Activated T-helper 9 cell treated with anti-CD3 and anti-CD28 coated beads, Interleukin-2, amount 50 U/mL, for 16 hours (primary cell): ENCODE measurements around the gene MVB12B.

Source experiments
- DNase-seq: peaks from one replicate; pipeline ENCODE4 v3.0.0-alpha.2; 2020; ENCODE audit warnings: low read depth

MVB12B gene

DNA sequence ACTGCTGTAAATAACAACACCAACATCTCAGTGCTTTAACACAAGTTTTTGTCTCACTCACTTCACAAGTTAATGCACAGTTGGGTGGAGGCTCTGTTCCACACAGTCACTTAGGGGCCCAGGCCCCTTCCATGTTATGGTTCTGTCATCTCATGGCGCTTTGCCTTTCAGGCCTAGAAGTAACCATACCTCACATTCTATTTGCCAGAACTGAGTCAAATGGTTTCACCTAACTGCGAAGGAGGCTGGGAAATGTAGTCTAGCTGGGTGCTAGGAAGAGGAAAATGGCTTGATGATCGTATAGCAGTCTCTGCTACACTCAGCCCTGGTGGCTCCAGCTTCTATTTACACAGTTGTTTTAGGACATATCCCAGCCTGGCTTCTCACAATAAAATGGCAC is 23.1 kb upstream of the MVB12B start:
- DNase-seq = no peak

DNA sequence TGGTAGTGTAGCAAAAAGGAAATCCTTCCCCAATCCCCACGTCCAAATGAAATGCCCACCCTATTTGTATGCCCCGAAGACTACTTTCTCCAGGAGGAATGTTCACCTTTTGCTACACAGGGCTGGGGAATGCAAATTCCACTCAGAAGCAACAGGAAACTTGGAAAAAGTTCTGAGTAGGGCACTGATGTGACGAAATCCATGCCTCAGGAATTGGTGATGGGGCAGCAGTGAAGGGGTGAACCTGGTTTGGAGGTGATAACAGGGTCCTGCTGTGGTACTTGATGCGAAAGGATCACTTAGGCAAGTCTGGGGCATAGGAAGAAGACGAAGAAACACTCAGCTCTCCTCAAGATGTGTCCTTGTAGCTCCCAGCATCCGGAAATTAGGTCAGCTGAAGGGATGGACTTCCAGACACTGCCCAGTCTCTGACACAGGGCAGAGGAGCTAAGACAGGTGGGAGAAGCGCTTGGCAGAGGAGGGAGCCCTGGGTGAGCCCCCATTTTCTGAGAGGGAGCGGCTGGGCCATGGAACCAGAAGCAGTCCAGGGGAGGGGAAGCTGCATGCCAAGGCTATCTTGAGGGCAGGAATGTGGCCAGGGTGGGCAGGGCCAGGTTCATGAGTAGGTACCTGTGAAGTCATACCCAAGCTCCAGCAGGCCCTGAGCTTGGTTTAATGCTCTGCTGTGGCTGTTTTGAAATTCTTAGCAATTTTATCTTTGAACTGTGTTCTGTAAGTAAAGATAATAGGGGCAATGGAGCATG is 22.2 kb upstream of the MVB12B start:
- no peak for DNase-seq

DNA sequence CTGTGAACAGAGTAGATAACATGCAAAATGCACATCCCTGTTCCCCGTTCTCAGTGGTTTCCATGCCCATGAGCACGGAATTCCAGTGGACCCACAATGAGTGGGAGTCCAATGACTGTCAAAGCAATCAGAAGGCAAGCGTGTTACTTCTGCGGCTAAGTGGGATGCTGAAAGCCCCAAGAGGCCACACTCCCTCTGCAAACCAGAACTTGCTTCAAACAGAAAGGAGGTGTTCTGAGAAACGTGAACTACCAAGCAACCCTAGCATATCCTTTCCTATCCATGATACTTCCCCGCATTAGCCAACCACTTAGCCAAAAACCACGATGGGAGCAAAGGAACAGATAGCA is 21.7 kb upstream of the MVB12B start:
- no peak for DNase-seq

DNA sequence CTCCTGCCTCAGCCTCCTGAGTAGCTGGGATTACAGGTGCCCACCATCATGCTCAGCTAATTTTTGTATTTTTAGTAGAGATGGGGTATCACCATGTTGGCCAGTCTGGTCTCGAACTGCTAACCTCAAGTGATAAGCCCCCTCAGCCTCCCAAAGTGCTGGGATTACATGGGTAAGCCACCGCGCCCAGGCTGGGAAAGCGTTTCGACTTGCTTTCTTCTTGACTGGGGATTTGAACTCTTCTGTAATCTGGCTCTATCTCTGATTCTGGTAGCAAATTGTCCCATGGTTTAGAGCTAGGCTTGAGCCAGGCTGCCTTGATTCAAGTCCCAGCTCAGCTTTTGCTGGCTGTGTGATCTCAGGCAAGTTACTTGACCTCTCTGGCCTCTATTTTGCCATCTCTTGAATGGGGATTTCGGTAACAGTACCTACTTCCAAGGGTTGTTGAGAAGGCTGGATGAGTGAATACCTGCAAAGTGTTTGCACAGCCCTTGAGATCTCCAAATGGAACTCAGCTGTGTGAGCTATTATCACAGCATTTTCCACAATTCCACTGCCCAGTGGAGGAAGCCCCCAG is 20.5 kb upstream of the MVB12B start:
- no peak for DNase-seq

DNA sequence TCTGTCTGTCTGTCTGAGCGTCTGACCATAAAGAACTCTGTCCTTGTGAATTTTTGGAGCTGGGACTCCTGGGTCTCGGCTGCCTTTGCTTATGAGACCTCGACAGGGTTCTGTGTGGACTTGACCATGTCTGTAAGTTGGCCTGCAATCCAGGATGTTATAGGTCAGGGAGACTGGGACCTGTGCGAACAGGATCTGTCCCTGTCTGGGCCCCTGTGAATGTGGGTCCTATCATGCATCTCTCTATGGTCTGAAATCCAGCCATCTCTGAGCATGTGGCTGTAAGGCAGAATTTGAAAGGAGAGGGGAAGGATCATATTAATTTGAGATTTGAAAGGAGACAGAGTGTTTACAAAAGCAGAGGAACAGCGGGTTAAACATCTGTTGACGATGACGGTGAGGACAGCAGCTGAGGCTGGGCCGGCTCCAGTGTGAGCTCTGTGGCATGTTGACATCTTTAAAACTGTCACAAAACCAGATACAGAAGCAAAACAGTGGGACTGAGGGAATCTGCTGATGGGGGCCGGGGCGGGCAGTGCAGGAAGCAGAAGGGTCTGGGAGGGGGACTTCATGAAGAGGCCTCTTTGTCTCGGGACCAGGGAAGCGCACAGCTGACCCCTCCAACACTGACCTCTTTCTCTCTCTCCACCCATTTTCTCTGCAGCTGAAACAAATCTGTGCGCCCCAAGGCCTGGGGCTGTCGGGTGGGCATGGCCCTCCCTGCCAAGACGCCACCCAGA is 19.1 kb upstream of the MVB12B start:
- DNase-seq = no peak

DNA sequence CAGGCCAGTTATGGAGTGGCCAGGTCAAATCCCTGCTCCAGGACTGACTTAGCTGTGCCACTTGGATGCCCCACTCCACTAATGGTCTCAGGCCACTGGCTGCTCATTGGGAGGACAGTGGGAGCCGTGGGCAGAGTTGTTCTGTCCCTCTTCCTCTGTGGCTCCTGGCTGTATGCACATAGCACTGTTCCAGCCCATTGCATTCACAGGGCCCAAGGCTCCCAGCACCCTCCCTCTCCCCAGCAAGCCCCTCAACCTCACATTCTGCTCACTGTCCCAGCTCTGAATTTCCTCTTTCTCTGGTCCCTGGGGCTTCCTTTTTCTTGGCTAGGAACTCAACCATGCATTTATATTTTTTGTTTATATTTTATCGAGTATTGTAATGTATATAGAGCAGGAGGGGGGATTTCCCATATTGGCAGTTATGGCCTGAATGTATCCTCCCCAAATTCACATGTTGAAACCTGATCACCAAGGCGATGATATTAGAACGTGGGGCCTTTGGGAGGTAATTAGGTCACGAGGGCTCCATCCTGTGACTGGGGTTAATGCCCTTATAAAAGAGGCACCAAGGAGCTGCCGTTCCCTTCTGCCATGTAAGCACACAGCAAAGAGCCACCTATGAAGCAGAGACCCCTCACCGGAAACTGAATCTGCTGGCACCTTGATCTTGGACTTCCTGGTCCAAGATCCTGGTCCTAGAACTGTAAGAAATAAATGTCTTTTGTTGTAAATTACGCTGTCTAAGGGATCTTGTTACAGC is 17.0 kb upstream of the MVB12B start:
- DNase-seq = no peak

DNA sequence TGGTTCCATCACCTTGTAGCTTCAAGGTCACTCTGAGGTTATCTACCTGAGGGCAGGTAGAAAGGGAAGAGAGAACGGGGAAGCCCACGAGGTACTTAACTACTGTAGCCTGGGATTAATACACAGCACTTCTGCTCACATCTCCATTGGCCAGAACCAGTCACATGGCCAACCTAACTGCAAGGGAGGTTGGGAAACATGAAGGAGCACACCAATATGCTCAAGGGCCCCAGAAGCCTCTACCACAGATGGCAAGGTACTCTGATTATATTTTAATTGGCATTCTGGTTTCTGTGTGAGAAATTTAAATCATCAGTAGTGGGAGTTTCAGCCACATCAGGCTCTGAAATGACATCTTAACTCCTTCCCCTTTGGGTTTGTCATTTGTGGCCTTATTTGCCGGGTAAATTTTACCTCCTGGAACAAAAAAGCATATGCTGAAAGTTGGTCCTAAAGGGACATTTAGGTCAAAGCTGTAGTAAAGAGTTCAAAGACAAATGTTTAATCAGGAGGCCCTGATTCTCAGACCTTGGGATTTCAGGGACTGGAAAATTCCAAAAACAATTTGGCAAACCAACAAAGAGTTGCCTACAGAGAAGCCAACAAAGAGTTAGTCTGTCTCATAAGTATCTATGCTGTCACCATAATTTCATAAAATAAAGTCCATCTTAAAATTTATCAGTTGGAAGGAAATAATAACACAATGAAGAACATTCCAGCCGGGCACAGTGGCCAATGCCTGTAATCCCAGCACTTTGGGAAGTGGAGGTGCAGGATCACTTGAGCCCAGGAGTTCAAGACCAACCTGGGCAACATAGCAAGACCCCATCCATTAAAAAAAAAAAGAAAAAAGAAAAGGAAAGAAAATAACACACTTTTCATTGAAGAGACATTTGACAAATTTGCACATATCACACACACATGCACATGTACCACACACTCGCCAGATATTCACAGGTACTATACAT is 13.8 kb upstream of the MVB12B start:
- no peak for DNase-seq

DNA sequence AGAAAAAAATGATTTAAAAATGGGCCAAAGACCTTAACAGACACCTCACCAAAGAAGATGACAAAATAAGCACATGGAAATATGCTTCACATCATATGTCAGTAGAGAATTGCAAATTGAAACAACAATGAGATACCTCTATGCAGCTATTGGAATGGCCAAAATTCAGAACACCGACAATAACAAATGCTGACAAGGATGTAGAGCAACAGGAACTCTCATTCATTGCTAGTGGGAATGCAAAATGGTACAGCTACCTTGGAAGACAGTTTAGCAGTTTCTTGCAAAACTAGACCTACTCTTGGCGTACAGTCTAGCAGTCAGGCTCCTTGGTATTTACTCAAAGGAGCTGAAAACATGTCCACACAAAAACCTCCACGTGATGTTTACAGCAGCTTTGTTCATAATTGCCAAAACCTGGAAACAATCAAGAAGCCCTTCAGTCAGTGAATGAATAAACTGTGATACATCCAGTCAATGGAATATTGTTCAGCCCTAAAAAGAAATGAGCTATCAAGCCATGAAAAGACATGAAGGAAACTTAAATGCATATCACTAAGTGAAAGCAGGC is 10.5 kb upstream of the MVB12B start:
- no peak for DNase-seq

DNA sequence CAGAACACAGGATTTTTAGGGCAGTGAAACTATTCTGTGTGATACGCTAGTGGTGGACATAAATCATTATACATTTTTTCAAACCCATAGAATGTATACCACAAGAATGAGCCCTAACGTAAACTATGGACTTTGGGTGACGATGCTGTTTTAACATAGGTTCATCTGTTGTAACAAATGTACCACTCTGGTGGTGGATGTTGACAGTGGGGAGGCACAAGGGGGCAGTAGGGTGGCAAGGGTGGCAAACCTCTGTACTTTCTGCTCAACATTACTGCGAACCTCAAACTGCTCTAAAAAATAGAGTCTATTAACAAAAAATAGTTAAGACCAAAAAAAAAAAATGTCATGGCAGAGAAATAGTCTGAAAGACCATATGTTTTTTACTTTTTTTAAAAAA is 9.1 kb upstream of the MVB12B start:
- no peak for DNase-seq

DNA sequence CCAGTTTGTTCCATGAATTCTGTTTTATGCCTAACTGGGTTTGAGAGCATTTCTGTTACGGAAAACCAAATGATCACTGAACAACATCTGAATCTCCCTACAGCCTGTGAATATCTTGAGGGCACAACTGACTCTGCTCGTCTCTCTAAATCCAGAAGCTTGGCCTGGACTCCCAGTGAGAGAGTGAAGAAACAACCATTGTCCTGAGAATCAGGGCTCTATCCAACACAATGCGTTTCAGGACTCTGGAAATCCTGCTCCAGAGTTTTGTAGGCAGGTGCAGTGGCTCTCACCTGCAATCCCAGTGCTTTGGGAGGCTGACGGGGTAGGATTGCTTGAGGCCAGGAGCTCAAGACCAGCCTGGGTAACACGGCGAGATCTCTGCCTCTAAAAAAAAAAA is 7.8 kb upstream of the MVB12B start:
- no peak for DNase-seq

DNA sequence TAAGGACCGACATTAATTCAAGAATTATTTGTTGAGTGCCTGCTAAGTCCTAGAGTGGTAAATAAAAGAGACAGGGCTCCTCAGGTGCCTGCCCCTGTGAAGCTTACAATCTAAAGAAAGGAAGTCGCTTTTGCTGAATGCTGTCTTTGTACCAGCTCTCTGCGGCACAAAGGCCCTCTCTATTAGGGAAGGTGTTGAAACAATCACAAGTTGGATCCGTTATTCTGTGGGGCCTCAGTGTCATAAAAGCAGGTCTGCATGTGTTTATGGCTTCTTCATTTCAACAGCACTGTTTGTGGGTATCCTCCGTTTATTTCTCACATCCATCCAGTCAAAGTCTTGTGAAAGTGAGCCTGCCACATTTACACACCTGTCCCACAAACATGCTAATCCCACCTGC is 7.0 kb upstream of the MVB12B start:
- DNase-seq = no peak

DNA sequence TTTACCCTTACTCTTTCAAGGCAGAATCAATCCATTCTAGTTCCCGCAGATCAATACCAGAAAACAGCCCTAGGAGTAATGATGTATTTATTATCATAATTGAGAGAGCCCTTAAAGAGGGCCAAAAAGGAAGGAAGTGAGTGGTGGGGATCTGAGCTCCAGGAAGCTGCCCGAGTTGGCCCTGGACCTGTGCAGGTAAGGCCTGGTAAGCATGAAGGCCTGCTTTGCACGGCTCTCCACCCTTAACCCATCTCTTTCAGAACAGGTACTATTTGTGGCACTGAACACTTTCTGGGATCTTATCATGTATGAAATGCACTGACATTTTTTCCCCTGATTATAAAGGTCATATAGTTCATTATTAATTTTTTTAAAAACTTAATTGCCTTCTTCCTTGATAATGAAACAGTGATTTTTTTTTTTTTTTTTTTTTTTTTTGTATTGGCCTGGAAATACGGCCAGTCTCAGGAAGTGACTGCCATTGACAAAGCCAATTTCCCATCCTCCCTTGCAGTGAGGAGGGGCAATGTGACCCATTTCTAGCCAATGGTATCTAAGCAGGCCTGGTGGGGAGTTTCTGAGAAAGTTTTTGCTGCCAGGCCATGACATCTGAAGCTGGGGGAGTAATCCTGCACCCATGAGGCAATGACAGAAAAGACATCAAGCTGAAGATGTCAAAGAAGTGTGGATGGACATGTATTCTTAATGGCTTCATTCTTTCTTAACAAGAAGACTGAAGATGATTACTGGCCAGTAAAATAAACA is 6.3 kb upstream of the MVB12B start:
- DNase-seq = no peak

DNA sequence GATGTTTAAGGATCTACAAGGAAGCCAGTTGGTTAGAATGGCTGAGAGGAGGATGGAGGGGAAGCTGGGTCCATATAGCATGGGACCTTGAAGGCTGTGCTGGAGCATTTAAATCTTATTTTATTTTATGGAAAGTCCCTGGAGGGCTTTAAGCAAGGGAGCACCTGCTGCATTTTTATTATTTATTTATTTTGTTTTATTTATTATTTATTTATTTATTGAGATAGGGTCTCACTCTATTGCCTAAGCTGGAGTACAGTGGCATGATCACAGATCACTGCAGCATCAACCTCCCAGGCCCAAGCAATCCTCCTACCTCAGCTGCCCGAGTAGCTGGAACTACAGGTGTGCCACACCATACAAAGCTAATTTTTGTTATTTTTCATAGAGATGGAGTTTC is 4.9 kb upstream of the MVB12B start:
- no peak for DNase-seq

DNA sequence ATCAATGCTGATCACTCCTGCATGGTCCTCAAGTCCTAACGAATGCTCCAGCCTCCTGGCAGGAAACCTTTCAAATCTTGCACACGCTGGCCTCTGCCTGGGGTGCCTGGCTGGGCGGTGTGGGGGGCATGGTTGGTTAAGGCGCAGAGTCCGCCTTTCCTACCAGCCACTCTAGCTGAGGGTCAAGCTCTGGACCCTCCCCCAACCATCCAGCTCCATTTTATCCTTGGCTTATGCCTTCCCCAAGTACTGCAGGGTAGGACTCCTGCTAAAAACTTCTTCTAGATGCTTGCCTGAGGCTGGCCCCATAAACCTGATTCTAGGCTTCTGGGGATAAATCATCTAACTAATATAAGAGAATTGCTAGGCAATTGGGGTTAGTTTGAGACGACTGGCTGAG is 808 bp upstream of the MVB12B start:
- no peak for DNase-seq

DNA sequence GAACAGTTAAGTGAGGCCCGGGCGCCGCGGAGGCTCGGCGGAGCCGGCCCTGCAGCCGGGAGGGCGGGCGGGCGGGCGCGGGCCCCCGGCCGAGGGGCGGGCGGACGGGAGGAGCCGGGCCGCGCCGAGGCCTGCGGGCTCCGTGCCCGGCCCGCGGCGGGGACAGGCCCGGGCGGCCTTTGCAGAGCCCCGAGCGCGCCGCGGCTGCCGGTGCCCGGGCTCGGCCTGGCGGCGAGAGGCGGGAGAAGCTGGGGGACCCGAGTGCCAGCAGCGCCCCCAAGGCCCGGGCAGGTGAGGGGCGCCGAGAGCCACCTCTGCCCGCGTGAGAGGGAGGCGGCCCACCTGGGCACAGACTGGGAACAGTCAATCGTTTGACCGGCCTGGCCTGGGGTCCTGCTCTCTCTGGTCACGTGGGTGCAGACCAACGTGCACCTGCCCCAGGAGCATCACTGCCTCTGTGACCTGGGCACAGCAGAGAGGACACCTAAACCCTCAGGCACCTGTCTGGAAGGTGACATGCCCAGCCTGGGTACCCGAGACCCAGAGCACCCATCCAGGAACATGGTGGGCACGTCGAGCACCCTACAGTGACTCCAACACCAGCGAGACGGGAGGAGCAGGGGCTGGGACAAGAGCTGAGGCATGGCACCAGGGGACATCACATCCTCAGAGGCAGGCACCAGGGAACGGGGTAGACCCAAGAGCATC is 531 bp downstream of the MVB12B start:
- no peak for DNase-seq

DNA sequence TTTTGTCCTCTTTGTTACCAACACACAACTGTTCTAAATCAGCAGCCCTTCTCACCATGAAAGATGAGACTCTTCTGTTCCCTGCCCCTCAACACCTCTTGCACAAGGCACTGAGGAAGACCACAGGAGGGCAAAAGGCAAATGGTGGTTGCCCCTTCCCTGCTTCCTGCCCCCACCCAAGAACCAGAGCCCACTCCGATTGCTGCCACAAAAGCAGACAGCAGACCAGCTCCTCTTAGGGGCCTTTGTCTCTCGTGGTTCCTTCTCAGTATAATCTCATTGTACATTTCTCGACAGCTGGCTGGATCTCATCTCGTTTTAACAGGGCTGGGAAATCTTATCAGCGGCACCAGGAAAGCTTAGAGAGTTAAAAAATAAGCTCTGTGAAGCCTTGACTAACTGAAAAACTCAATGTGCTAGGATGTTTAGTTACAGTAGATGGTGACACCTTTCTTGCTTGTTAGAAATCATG is 1.1 kb downstream of the MVB12B start:
- no peak for DNase-seq

DNA sequence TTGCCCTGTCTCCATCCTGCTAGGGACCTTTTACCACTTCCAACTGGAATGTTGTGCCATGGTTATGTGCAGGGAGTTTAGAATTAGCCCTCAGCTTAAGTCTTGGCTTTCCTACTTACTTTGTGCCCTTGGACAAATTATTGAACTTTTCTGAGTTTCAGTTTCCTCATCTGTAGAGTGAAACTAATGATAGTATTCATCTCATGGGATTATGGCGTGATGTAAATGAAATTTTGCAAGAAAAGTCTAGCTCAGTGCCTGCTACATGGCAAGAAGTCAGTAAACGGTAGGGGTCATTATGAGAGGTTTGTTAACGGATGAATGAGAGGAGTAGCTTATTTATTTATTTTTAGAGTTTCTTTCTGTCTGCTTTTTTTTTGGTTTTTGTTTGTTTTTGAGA is 1.8 kb downstream of the MVB12B start:
- DNase-seq = no peak

DNA sequence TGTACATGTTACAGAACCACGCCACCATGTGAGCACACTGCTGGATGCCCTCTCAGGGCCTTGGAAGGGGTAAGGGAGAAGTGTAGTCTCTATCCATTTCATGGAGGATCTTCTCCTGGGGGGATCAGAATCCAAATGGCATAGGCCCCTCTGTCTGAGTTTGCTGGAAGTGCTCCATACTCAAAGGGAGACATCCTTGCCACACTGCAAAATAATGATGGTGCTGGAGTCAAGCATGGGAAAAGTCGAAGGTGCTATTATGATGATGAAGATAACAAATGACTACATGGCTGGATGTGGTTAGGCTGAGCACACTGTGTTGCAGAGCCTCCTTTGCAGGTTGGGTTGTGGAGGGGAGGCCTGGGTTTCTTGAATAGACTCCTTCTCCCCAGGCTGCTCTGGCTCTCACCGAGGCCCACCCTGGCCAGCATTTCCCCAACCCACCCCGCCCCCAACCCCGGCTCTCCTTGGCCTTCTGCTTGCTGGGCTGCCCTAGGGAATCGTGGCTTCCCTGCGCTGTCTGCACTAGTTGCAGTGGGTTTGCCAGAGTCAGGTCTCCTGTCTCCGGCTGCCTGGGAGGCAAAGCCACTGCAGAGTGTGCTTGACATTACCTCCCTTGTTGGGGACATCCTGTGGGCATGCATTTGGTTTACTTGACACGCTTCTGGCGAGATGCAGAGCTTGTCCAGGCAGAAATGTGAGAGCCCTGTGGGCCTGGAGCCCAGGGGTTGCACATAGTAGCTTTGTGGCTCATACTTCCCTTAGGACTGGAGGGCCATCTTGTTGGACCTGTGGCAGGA is 3.0 kb downstream of the MVB12B start:
- DNase-seq = no peak

DNA sequence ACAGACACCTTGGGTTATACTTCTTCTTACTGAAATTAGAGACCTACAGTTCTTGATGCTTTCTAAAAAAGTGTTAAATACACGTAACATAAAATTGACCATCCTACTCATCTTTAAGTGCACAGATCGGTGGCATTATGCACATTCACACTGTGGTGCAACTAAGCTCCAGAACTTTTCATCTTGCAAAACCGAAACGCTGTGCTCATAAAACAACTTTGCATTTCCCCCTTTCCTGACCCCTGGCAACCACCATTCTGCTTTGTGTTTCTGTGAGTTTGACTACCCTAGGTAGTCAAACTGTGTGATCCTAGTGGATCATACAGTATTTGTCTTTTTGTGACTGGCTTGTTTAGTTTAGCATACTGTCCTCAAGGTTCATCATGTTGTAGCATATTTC is 3.9 kb downstream of the MVB12B start:
- no peak for DNase-seq
